ENCODE data around the gene GAR1. TPM values are rescaled to one million over a fixed set of nuclear protein-coding genes. Genes with fewer than 3 reads are reported as not detected.

GAR1 gene
- polyA plus RNA-seq, 1 donor (not counting 4 experiments of a cell fraction or from before 2014, with no cell fraction given) = 31.9 TPM

DNA sequence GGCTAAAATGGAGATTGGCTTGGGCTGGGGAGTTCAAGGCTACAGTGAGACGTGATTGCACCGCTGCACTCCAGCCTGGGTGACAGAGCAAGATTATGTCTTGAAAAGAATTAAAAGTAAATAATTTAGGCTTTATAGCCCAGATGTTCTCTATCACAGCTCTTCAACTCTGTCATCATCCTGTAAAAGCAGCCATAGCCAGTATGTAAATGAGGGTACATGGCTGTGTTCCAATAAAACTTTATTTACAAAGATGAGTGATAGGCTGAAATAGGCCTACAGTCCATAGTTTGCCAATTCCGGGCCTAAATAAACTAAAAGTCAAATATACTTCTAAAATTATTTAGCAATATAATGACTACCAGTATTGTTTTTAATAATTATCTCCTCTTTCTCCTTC, 21.4 kb downstream of the GAR1 start:
- no peaks in the 10 kb centered on the region for H3K9me3 ChIP-seq (ENCODE audit: control insufficient read depth, low read depth, low read length)
- TF ChIP-seq, protein P1, sequence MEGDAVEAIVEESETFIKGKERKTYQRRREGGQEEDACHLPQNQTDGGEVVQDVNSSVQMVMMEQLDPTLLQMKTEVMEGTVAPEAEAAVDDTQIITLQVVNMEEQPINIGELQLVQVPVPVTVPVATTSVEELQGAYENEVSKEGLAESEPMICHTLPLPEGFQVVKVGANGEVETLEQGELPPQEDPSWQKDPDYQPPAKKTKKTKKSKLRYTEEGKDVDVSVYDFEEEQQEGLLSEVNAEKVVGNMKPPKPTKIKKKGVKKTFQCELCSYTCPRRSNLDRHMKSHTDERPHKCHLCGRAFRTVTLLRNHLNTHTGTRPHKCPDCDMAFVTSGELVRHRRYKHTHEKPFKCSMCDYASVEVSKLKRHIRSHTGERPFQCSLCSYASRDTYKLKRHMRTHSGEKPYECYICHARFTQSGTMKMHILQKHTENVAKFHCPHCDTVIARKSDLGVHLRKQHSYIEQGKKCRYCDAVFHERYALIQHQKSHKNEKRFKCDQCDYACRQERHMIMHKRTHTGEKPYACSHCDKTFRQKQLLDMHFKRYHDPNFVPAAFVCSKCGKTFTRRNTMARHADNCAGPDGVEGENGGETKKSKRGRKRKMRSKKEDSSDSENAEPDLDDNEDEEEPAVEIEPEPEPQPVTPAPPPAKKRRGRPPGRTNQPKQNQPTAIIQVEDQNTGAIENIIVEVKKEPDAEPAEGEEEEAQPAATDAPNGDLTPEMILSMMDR (optimal IDR thresholded peaks at IDR 0.05 in 1 of 3, IDR thresholded peaks at IDR 0.05 in 1 of 3, conservative IDR thresholded peaks at IDR 0.05 in 1 of 3; ENCODE audit: extremely low read depth in 1 of 3, insufficient read depth in 2 of 3, low read length in 3 of 3) = no peak
- TF ChIP-seq EZH2 (IDR thresholded peaks at IDR 0.05; ENCODE audit: low read length) = no peak
- FAIRE-seq = no peak
- H3K9ac ChIP-seq (ENCODE audit: control insufficient read depth, extremely low read depth, insufficient read depth, low read length) = no peak overlapping the region
- H3K27ac ChIP-seq (ENCODE audit: control insufficient read depth, insufficient read depth, low read length) = no peak overlapping the region
- no peak overlapping the region for H3K4me2 ChIP-seq (ENCODE audit: control insufficient read depth, extremely low read depth, insufficient read depth, low read depth, low read length)
- no peak for DNase-seq (ENCODE audit: low read depth, low spot score)
- no peaks in the 10 kb centered on the region for H4K20me1 ChIP-seq (ENCODE audit: control insufficient read depth, extremely low read depth, insufficient read depth, low read length)
- no peaks in the 10 kb centered on the region for H3K79me2 ChIP-seq (ENCODE audit: control insufficient read depth, insufficient read depth, low read length)
- no peaks in the 10 kb centered on the region for H3K36me3 ChIP-seq (ENCODE audit: control insufficient read depth in 2 of 2, extremely low read depth in 1 of 2, insufficient read depth in 2 of 2, low read length in 2 of 2)
- H3K9me1 ChIP-seq (ENCODE audit: control insufficient read depth, extremely low read depth, insufficient read depth, low read length) = no peaks in the 10 kb centered on the region
- no peak overlapping the region for H2AFZ ChIP-seq (ENCODE audit: control insufficient read depth, low read length)
- dilution Hi-C loops (cut with MboI; ENCODE audit: extremely low pct_ligation_motif_present, low sequenced_read_pairs) = no loop called here
- H3K4me1 ChIP-seq (ENCODE audit: control insufficient read depth, extremely low read depth, insufficient read depth, low read length) = no peaks in the 10 kb centered on the region
- no peaks in the 10 kb centered on the region for H3K27me3 ChIP-seq (ENCODE audit: control insufficient read depth, extremely low read depth, insufficient read depth, low read length)
- H3K4me3 ChIP-seq (ENCODE audit: control insufficient read depth in 2 of 3, extremely low read depth in 1 of 3, insufficient read depth in 2 of 3, low read depth in 1 of 3, low read length in 3 of 3) = no peak overlapping the region

DNA sequence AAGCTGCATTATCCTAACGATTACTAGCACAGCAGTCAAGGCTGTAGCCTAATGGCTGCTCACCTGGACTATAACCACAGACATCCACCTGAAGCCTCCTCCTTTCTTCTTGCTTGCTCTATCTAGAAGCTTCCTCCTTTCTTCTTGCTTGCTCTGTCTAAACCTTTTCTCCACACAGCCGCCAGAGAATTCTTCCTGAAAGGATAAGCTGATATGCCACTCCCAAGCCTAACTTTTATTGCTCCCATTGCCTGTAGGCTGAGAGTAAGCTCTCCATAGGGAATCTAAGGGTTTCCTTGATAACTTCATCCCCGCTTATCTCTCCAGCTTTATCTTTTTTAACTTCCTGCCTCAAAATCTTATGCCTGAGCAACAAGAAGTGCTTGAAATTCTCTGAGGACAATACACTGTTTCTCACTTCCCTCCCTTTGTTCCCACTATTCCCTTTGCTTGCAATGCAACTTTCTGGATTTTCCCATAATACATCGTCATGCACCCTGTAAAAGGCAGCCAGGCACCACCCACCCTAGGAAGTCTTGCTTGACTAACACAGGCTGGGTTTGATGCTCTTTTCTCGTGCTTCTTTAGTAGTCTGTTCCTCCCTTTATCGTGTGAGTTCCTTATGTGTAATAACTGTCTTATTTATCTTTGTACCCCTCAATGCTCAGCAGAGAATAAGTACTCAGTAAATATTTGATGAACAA, 31.0 kb downstream of the GAR1 start:
- H3K9me1 ChIP-seq (ENCODE audit: control insufficient read depth, extremely low read depth, insufficient read depth, low read length) = no peaks in the 10 kb centered on the region
- H3K9me3 ChIP-seq (ENCODE audit: control insufficient read depth, low read depth, low read length) = no peaks in the 10 kb centered on the region
- DNase-seq (ENCODE audit: low read depth, low spot score) = no peak
- TF ChIP-seq EZH2 (IDR thresholded peaks at IDR 0.05; ENCODE audit: low read length) = no peak
- TF ChIP-seq, protein P1 (optimal IDR thresholded peaks at IDR 0.05 in 1 of 3, IDR thresholded peaks at IDR 0.05 in 1 of 3, conservative IDR thresholded peaks at IDR 0.05 in 1 of 3; ENCODE audit: extremely low read depth in 1 of 3, insufficient read depth in 2 of 3, low read length in 3 of 3) = no peak
- H3K9ac ChIP-seq (ENCODE audit: control insufficient read depth, extremely low read depth, insufficient read depth, low read length) = no peak overlapping the region
- no peaks in the 10 kb centered on the region for H4K20me1 ChIP-seq (ENCODE audit: control insufficient read depth, extremely low read depth, insufficient read depth, low read length)
- dilution Hi-C loops (cut with MboI; ENCODE audit: extremely low pct_ligation_motif_present, low sequenced_read_pairs) = no loop called here
- H3K4me3 ChIP-seq (ENCODE audit: control insufficient read depth in 2 of 3, extremely low read depth in 1 of 3, insufficient read depth in 2 of 3, low read depth in 1 of 3, low read length in 3 of 3) = no peak overlapping the region
- no peak overlapping the region for H2AFZ ChIP-seq (ENCODE audit: control insufficient read depth, low read length)
- H3K27me3 ChIP-seq (ENCODE audit: control insufficient read depth, extremely low read depth, insufficient read depth, low read length) = no peaks in the 10 kb centered on the region
- FAIRE-seq = no peak
- H3K4me1 ChIP-seq (ENCODE audit: control insufficient read depth, extremely low read depth, insufficient read depth, low read length) = no peaks in the 10 kb centered on the region
- no peak overlapping the region for H3K4me2 ChIP-seq (ENCODE audit: control insufficient read depth, extremely low read depth, insufficient read depth, low read depth, low read length)
- H3K27ac ChIP-seq (ENCODE audit: control insufficient read depth, insufficient read depth, low read length) = no peak overlapping the region
- no peaks in the 10 kb centered on the region for H3K79me2 ChIP-seq (ENCODE audit: control insufficient read depth, insufficient read depth, low read length)
- H3K36me3 ChIP-seq (ENCODE audit: control insufficient read depth in 2 of 2, extremely low read depth in 1 of 2, insufficient read depth in 2 of 2, low read length in 2 of 2) = no peaks in the 10 kb centered on the region
